ENCODE measurements around the gene CNTD1. TPM values are rescaled to one million over a fixed set of nuclear protein-coding genes. Genes with fewer than 3 reads are reported as not detected.
A peak's percentile ranks its signal among the peaks of the same experiment; 100 is the strongest.

The CNTD1 gene
- total and polyA plus RNA-seq, 2 of the 4 experiments (the other 2 are of a cell fraction) = not detected

GRCh38 chr17:42846594-42847280 lies 48.1 kb downstream of the CNTD1 start:
- DNase-seq = peak; percentile 29
- POLR2A ChIA-PET (ENCODE audit: unreplicated experiment) = interaction anchor here (0.6 kb wide), 1 partner anchor 113 kb away, joined by 3 read pairs; no protein-coding TSS in a partner anchor

More at GRCh38 chr17:42846594-42847280, 48.1 kb downstream of the CNTD1 start:
- H2AK9ac ChIP-seq (replicated peaks; ENCODE audit: low read depth, low read length, poor library complexity) = peak overlapping the region; percentile 3
- ATAC-seq (ENCODE audit: low read depth) = peak; percentile 43; the same call in 1 of the 2 replicates
- no peak for TF ChIP-seq MXI1 (IDR thresholded peaks at IDR 0.05; ENCODE audit: borderline replicate concordance, low read depth, low read length)
- TF ChIP-seq USF2 (IDR thresholded peaks at IDR 0.05; ENCODE audit: low read depth, low read length) = no peak
- TF ChIP-seq, protein P1, sequence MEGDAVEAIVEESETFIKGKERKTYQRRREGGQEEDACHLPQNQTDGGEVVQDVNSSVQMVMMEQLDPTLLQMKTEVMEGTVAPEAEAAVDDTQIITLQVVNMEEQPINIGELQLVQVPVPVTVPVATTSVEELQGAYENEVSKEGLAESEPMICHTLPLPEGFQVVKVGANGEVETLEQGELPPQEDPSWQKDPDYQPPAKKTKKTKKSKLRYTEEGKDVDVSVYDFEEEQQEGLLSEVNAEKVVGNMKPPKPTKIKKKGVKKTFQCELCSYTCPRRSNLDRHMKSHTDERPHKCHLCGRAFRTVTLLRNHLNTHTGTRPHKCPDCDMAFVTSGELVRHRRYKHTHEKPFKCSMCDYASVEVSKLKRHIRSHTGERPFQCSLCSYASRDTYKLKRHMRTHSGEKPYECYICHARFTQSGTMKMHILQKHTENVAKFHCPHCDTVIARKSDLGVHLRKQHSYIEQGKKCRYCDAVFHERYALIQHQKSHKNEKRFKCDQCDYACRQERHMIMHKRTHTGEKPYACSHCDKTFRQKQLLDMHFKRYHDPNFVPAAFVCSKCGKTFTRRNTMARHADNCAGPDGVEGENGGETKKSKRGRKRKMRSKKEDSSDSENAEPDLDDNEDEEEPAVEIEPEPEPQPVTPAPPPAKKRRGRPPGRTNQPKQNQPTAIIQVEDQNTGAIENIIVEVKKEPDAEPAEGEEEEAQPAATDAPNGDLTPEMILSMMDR (conservative IDR thresholded peaks at IDR 0.05; ENCODE audit: low read depth, low read length) = no peak
- no peak for TF ChIP-seq FOS (IDR thresholded peaks at IDR 0.05; ENCODE audit: low read depth, low read length)
- TF ChIP-seq CEBPB (IDR thresholded peaks at IDR 0.05; ENCODE audit: low read depth, low read length) = peak; percentile 30; the same call in 1 of the 2 replicates
- TF ChIP-seq NFE2L2 (IDR thresholded peaks at IDR 0.05; ENCODE audit: low read depth, low read length) = no peak
- BruUV-seq (replicated peaks) = no TSS peak
- H2AFZ ChIP-seq (replicated peaks; ENCODE audit: low read length, poor library complexity) = no peak overlapping the region
- peaks cover 3 to 8% of the 10 kb centered on the region in 2 experiments; a peak in 2 of 4 replicates for H3K79me1 ChIP-seq (ENCODE audit: low read depth in 1 of 2, low read length in 2 of 2)
- H4K91ac ChIP-seq (ENCODE audit: insufficient read depth, low read depth, low read length) = no peak overlapping the region
- H2AK5ac ChIP-seq (ENCODE audit: low read depth, low read length) = peak overlapping the region; percentile 4; the same call in 1 of the 2 replicates
- CTCF ChIA-PET = interaction anchor here (0.6 kb wide), 1 partner anchor 89 kb away, joined by 5 read pairs; no protein-coding TSS in a partner anchor
- no peak overlapping the region for H3K4ac ChIP-seq (ENCODE audit: low read depth, low read length)
- peaks cover 3% of the 10 kb centered on the region; the same call in 1 of the 2 replicates for H3K27me3 ChIP-seq (ENCODE audit: control insufficient read depth, insufficient read depth, low read length)
- dilution Hi-C loops (cut with HindIII; ENCODE audit: low sequenced_read_pairs, unreplicated experiment) (no loop called here), intact Hi-C loops (cut with micrococcal nuclease) (no loop called here), in situ Hi-C loops (cut with MboI; ENCODE audit: low sequenced_read_pairs) (no loop called here)
- H3K9me1 ChIP-seq (ENCODE audit: insufficient read depth, low read length) = peaks cover 8% of the 10 kb centered on the region; the same call in 1 of the 2 replicates
- no peak overlapping the region for H3K4me2 ChIP-seq (ENCODE audit: low read depth, low read length)
- no peak overlapping the region for H4K5ac ChIP-seq (ENCODE audit: low read depth, low read length)
- H4K20me1 ChIP-seq (ENCODE audit: insufficient read depth, low read length) = peaks cover 19% of the 10 kb centered on the region
- H2BK120ac ChIP-seq (ENCODE audit: low read depth, low read length) = no peak overlapping the region
- H2BK5ac ChIP-seq (ENCODE audit: low read depth, low read length, poor library complexity, severe bottlenecking) = no peak overlapping the region
- H3K4me1 ChIP-seq (ENCODE audit: control insufficient read depth, insufficient read depth, low read length) = peaks cover 4% of the 10 kb centered on the region; the same call in 1 of the 2 replicates
- no peak overlapping the region for H4K8ac ChIP-seq (ENCODE audit: low read depth in 2 of 2, low read length in 2 of 2)
- H3K14ac ChIP-seq (replicated peaks; ENCODE audit: low read depth, low read length) = no peak overlapping the region
- H2BK15ac ChIP-seq (ENCODE audit: low read depth, low read length) = no peak overlapping the region
- no peak overlapping the region for H3K9ac ChIP-seq (ENCODE audit: low read depth, low read length)
- no peak overlapping the region for H3K18ac ChIP-seq (ENCODE audit: low read depth, low read length)
- H2BK20ac ChIP-seq (ENCODE audit: low read depth, low read length) = no peak overlapping the region
- no peak overlapping the region for H3K27ac ChIP-seq (ENCODE audit: insufficient read depth, low read length)
- peaks cover 34% of the 10 kb centered on the region for H3K36me3 ChIP-seq (ENCODE audit: control insufficient read depth, insufficient read depth, low read length)
- no peak overlapping the region for H3K56ac ChIP-seq (ENCODE audit: extremely low read depth, insufficient read depth, low read length)
- H3K4me3 ChIP-seq (ENCODE audit: insufficient read depth, low read depth, low read length) = no peak overlapping the region
- no CpG with 5 or more reads among the region's 9 CpGs for WGBS, 2 experiments (ENCODE audit: extremely low coverage in 2 of 2, insufficient read length in 1 of 2)
- H3K23ac ChIP-seq (ENCODE audit: low read depth, low read length) = no peak overlapping the region
- no peaks in the 10 kb centered on the region for H3K9me3 ChIP-seq (ENCODE audit: control insufficient read depth, insufficient read depth, low read length)
